Lower leg skin (tissue), 4 donors: Measurements from ENCODE around the gene VENTX. TPM values are rescaled to one million over a fixed set of nuclear protein-coding genes. Genes with fewer than 3 reads are reported as not detected.

ENCODE experiments used
- DNase-seq, 2 donors: peaks; one replicate each; pipeline ENCODE4 v3.0.0-alpha.2; 2019; ENCODE audit warnings: low spot score in 2 of 2
- H3K4me3 ChIP-seq: fragments of 200-600 bp; sonication (generic); 2 replicates; pipeline ENCODE4 v1.5.1; 2017; ENCODE audit warnings: mild to moderate bottlenecking, low read depth; ENCODE audit not compliant: poor library complexity, severe bottlenecking
- CTCF ChIP-seq, 3 donors: fragments of 450-650 bp; IDR thresholded peaks; one replicate each; pipeline ENCODE4 v1.5.1; 2016; ENCODE audit warnings: antibody characterized with exemption in 3 of 3, mild to moderate bottlenecking in 3 of 3, moderate library complexity in 2 of 3
- POLR2A ChIP-seq, 2 donors: fragments of 450-650 bp; IDR thresholded peaks; one replicate each; pipeline ENCODE4 v1.6.1; 2016 to 2017; ENCODE audit warnings: antibody characterized with exemption in 2 of 2, mild to moderate bottlenecking in 1 of 2, moderate library complexity in 1 of 2
- WGBS, 2 donors: methylation state at CpG; one replicate each; pipeline ENCODE4 v1.1.5; 2018; 5-methylcytosine and 5-hydroxymethylcytosine counted together
- intact Hi-C: fragments of 100-400 bp; cut with DNase I; formaldehyde crosslinking; loops from one replicate; pipeline ENCODE4 v1.15.0; 2023; ENCODE audit warnings: low total_unique reads
- total RNA-seq, 4 donors: library from RNA; depleted of rRNA; stranded (reverse); fragments of >200 nt; gene quantifications; one replicate each; pipeline ENCODE4 v1.1.0, GENCODE V29; 2016

Gene VENTX
- total RNA-seq, 4 donors from 2014 or later, result 0.42 to 0.65 TPM; not detected in 2

GRCh38 chr10:133280391-133281059 lies 42.9 kb downstream of the VENTX start:
- no peak for DNase-seq
- TF ChIP-seq CTCF (IDR thresholded peaks at IDR 0.05) (no peak), POLR2A (IDR thresholded peaks at IDR 0.05) (no peak)
- 79 to 90% methylated on average over 9 of the region's 10 CpGs for WGBS, 2 donors
- intact Hi-C loops, result no loop called here
- H3K4me3 ChIP-seq, result no peak overlapping the region

- 91 to 93% methylated on average over 14 to 15 of the region's 15 CpGs for WGBS, 2 donors
- intact Hi-C loops, result no loop called here
These were observed 43.4 kb downstream of the VENTX start for GRCh38 chr10:133281084-133281483.

GRCh38 chr10:133281628-133282372 lies 44.1 kb downstream of the VENTX start:
- intact Hi-C loops, result no loop called here
- WGBS, 2 donors, result 89 to 90% methylated on average over 37 to 38 of the region's 38 CpGs
- no peak for DNase-seq
- no peak overlapping the region for H3K4me3 ChIP-seq
- no peak for TF ChIP-seq CTCF (IDR thresholded peaks at IDR 0.05)
- TF ChIP-seq POLR2A (IDR thresholded peaks at IDR 0.05), result no peak

More at GRCh38 chr10:133281084-133281483, 43.4 kb downstream of the VENTX start:
- no peak overlapping the region for H3K4me3 ChIP-seq
- DNase-seq, result no peak
- TF ChIP-seq CTCF (IDR thresholded peaks at IDR 0.05) (no peak), POLR2A (IDR thresholded peaks at IDR 0.05) (no peak)

GRCh38 chr10:133282846-133283390 lies 45.3 kb downstream of the VENTX start:
- TF ChIP-seq POLR2A (IDR thresholded peaks at IDR 0.05) (no peak), CTCF (IDR thresholded peaks at IDR 0.05) (no peak)
- 93 to 97% methylated on average over 21 to 24 of the region's 24 CpGs for WGBS, 2 donors
- no peak overlapping the region for H3K4me3 ChIP-seq

GRCh38 chr10:133283931-133284330 lies 46.3 kb downstream of the VENTX start:
- 94 to 96% methylated on average over 24 of the region's 24 CpGs for WGBS, 2 donors
- no peak for TF ChIP-seq CTCF (IDR thresholded peaks at IDR 0.05)
- intact Hi-C loops, result no loop called here
- no peak overlapping the region for H3K4me3 ChIP-seq
- DNase-seq, result no peak

More at GRCh38 chr10:133282846-133283390, 45.3 kb downstream of the VENTX start:
- DNase-seq, result no peak
- intact Hi-C loops, result no loop called here
